ENCODE results near the gene TCFL5.

DNA sequence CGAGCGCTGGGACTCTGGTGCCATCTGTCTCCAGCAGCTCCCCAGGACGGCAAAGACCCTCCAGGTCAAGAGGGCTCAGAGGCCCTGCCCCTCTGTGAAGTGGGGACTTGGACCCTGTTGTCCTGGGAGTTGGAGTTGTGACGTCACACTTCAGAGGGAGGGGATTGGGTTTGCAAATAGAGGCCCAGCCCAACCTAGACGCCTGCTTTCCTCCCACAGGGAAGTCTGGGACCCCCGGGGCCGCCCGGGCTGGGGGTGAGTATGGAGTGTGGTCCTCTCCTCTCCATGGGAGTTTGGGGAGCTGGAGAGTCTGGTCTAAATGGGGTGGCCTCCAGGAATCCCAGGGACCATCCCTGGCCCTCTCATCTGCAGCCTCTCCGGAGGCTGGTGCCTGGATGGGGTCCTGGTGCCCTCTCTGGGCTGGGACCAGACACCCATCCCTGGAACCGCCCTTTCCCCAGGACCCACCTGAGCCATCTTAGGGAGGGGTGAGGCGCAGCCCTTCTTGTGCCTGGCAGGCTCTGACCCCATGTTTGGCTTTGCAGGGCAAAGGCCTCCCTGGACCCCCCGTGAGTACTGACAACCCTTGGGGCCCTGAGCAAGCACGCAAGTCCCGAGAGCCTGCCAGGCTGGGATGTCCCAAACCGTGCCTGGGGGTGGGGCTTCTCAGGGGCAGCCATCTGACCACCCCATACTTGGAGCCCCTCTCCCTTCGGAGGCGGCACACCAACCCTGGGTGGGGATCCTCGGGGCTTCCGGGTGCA is 40.5 kb downstream of the TCFL5 start:
- TF ChIP-seq, protein P1, sequence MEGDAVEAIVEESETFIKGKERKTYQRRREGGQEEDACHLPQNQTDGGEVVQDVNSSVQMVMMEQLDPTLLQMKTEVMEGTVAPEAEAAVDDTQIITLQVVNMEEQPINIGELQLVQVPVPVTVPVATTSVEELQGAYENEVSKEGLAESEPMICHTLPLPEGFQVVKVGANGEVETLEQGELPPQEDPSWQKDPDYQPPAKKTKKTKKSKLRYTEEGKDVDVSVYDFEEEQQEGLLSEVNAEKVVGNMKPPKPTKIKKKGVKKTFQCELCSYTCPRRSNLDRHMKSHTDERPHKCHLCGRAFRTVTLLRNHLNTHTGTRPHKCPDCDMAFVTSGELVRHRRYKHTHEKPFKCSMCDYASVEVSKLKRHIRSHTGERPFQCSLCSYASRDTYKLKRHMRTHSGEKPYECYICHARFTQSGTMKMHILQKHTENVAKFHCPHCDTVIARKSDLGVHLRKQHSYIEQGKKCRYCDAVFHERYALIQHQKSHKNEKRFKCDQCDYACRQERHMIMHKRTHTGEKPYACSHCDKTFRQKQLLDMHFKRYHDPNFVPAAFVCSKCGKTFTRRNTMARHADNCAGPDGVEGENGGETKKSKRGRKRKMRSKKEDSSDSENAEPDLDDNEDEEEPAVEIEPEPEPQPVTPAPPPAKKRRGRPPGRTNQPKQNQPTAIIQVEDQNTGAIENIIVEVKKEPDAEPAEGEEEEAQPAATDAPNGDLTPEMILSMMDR (IDR thresholded peaks at IDR 0.05; ENCODE audit: borderline replicate concordance, extremely low read depth, low read length, poor library complexity, severe bottlenecking) = no peak
- no peak for TF ChIP-seq EZH2 (IDR thresholded peaks at IDR 0.05; ENCODE audit: borderline replicate concordance, low read depth, low read length, severe bottlenecking)

Data from DND-41 (cell line).